Endodermal cell (in vitro differentiated cells): ENCODE measurements around the gene LRRC25. TPM values are rescaled to one million over a fixed set of nuclear protein-coding genes. Genes with fewer than 3 reads are reported as not detected.

Experiments used
- DNase-seq: peaks from one replicate; pipeline ENCODE4 v3.0.0-alpha.2; 2017
- H3K27ac ChIP-seq: 2 replicates; pipeline ENCODE4 v1.5.1; 2013; ENCODE audit warnings: mild to moderate bottlenecking, low read depth, low read length, moderate library complexity
- H3K27me3 ChIP-seq: 2 replicates; pipeline ENCODE4 v1.6.1; 2013; ENCODE audit warnings: mild to moderate bottlenecking, low read length, moderate library complexity; ENCODE audit not compliant: insufficient read depth, control insufficient read depth, poor library complexity, severe bottlenecking
- H3K36me3 ChIP-seq: 2 replicates; pipeline ENCODE4 v1.7.0; 2013; ENCODE audit warnings: mild to moderate bottlenecking, low read length, moderate library complexity; ENCODE audit not compliant: control insufficient read depth, insufficient read depth
- H3K4me1 ChIP-seq: one replicate; pipeline ENCODE4 v1.7.0; 2013; ENCODE audit warnings: low read length; ENCODE audit not compliant: control insufficient read depth, insufficient read depth
- H3K4me3 ChIP-seq: 2 replicates; pipeline ENCODE4 v1.5.1; 2013; ENCODE audit warnings: mild to moderate bottlenecking, low read length, moderate library complexity
- H3K9ac ChIP-seq: 2 replicates; pipeline ENCODE4 v1.6.1; 2013; ENCODE audit warnings: mild to moderate bottlenecking, low read length, moderate library complexity; ENCODE audit not compliant: poor library complexity, severe bottlenecking; ENCODE audit errors: extremely low read depth
- H3K9me3 ChIP-seq: 2 replicates; pipeline ENCODE4 v1.6.1; 2013; ENCODE audit warnings: mild to moderate bottlenecking, low read length, moderate library complexity; ENCODE audit not compliant: control insufficient read depth
- H3K27ac Mint-ChIP-seq: 2 replicates; pipeline ENCODE4 v1.8.0; 2020; ENCODE audit warnings: mixed read lengths
- H3K27me3 Mint-ChIP-seq: 2 replicates; pipeline ENCODE4 v1.8.0; 2021; ENCODE audit warnings: mild to moderate bottlenecking, mixed read lengths; ENCODE audit not compliant: insufficient read depth
- H3K36me3 Mint-ChIP-seq: 2 replicates; pipeline ENCODE4 v1.8.0; 2020; ENCODE audit warnings: low read depth, mixed read lengths
- H3K4me1 Mint-ChIP-seq: 2 replicates; pipeline ENCODE4 v1.8.0; 2020; ENCODE audit warnings: mixed read lengths
- H3K4me3 Mint-ChIP-seq: 2 replicates; pipeline ENCODE4 v1.8.0; 2020; ENCODE audit warnings: mild to moderate bottlenecking, moderate library complexity, mixed read lengths
- H3K9me3 Mint-ChIP-seq: 2 replicates; pipeline ENCODE4 v1.8.0; 2020; ENCODE audit warnings: mild to moderate bottlenecking, mixed read lengths
- WGBS, 2 experiments: methylation state at CpG; one replicate each; pipeline versions ENCODE4 v1.1.5 to v1.1.7; 2013; ENCODE audit warnings: missing lambda C conversion rate in 2 of 2, mixed read lengths in 1 of 2; ENCODE audit not compliant: insufficient coverage in 1 of 2, insufficient read length in 1 of 2; 5-methylcytosine and 5-hydroxymethylcytosine counted together
- total RNA-seq, 2 donors: library from RNA; stranded (reverse); fragmentation: NEBNext Ultra II Directional in 1 of 2; extraction: Animal tissue kit (Norgen Biotek cat#: 25700) in 1 of 2; gene quantifications; 2 replicates in 1 of 2; 3 replicates in 1 of 2; pipeline ENCODE4 v1.2.1, GENCODE V29; 2021
- TF ChIP-seq, protein P1 (sequence below): fragments of 200-600 bp; sonication (generic); conservative IDR thresholded peaks from 2 replicates; pipeline ENCODE4 v1.5.0; 2021; ENCODE audit warnings: antibody characterized with exemption, mild to moderate bottlenecking

The LRRC25 gene
- total RNA-seq, 2 donors from 2014 or later: not detected

GRCh38 chr19:18388100-18388959, 9.1 kb downstream of the LRRC25 start:
- peak; percentile 96 for DNase-seq
- Histone ChIP-seq H3K27ac (no peak overlapping the region), H3K4me3 (no peak overlapping the region), H3K27me3 (peaks cover 22% of the 10 kb centered on the region), H3K4me1 (no peaks in the 10 kb centered on the region), H3K9me3 (no peaks in the 10 kb centered on the region), H3K9ac (no peak overlapping the region), H3K36me3 (no peaks in the 10 kb centered on the region)
- no peak overlapping the region for H3K27ac Mint-ChIP-seq
- peaks cover 2% of the 10 kb centered on the region for H3K4me1 Mint-ChIP-seq
- peak overlapping the region; percentile 28 for H3K4me3 Mint-ChIP-seq
- H3K9me3 Mint-ChIP-seq: no peaks in the 10 kb centered on the region
- WGBS, 2 experiments: 28 to 34% methylated on average over 49 to 86 of the region's 86 CpGs
- H3K36me3 Mint-ChIP-seq: no peaks in the 10 kb centered on the region
- TF ChIP-seq, protein P1, sequence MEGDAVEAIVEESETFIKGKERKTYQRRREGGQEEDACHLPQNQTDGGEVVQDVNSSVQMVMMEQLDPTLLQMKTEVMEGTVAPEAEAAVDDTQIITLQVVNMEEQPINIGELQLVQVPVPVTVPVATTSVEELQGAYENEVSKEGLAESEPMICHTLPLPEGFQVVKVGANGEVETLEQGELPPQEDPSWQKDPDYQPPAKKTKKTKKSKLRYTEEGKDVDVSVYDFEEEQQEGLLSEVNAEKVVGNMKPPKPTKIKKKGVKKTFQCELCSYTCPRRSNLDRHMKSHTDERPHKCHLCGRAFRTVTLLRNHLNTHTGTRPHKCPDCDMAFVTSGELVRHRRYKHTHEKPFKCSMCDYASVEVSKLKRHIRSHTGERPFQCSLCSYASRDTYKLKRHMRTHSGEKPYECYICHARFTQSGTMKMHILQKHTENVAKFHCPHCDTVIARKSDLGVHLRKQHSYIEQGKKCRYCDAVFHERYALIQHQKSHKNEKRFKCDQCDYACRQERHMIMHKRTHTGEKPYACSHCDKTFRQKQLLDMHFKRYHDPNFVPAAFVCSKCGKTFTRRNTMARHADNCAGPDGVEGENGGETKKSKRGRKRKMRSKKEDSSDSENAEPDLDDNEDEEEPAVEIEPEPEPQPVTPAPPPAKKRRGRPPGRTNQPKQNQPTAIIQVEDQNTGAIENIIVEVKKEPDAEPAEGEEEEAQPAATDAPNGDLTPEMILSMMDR: peak; percentile 100
- H3K27me3 Mint-ChIP-seq: peaks cover 41% of the 10 kb centered on the region

- no peaks in the 10 kb centered on the region for H3K36me3 ChIP-seq
- H3K4me1 ChIP-seq: no peaks in the 10 kb centered on the region
- H3K9me3 Mint-ChIP-seq: no peaks in the 10 kb centered on the region
- H3K9ac ChIP-seq: no peak overlapping the region
- H3K27me3 ChIP-seq: peaks cover 22% of the 10 kb centered on the region
- no peak overlapping the region for H3K27ac Mint-ChIP-seq
- WGBS, 2 experiments: 93 to 97% methylated on average over 6 to 14 of the region's 14 CpGs
- no peak overlapping the region for H3K4me3 ChIP-seq
- H3K27ac ChIP-seq: no peak overlapping the region
- peaks cover 44% of the 10 kb centered on the region for H3K27me3 Mint-ChIP-seq
- H3K36me3 Mint-ChIP-seq: no peaks in the 10 kb centered on the region
- TF ChIP-seq, protein P1: no peak
- peaks cover 2% of the 10 kb centered on the region for H3K4me1 Mint-ChIP-seq
- DNase-seq: no peak
- H3K4me3 Mint-ChIP-seq: no peak overlapping the region
- no peaks in the 10 kb centered on the region for H3K9me3 ChIP-seq
These were observed 10.7 kb downstream of the LRRC25 start for GRCh38 chr19:18386543-18387271.

- TF ChIP-seq, protein P1: peak; percentile 82
- H3K27ac Mint-ChIP-seq: no peak within 1 kb of the TSS
- Histone ChIP-seq H3K36me3 (no peaks in the 10 kb centered on the region), H3K9me3 (no peaks in the 10 kb centered on the region), H3K27ac (peak within 1 kb of the TSS; percentile 24), H3K4me3 (no peak within 1 kb of the TSS), H3K9ac (no peak within 1 kb of the TSS), H3K4me1 (no peaks in the 10 kb centered on the region), H3K27me3 (peaks cover 22% of the 10 kb centered on the region)
- H3K4me3 Mint-ChIP-seq: peak within 1 kb of the TSS; percentile 14
- 72 to 77% methylated on average over 22 to 32 of the region's 33 CpGs for WGBS, 2 experiments
- peaks cover 42% of the 10 kb centered on the region for H3K27me3 Mint-ChIP-seq
- peaks cover 2% of the 10 kb centered on the region for H3K4me1 Mint-ChIP-seq
- no peaks in the 10 kb centered on the region for H3K9me3 Mint-ChIP-seq
- DNase-seq: peak; percentile 92
- H3K36me3 Mint-ChIP-seq: no peaks in the 10 kb centered on the region
These were observed 11.5 kb downstream of the LRRC25 start, which contains the start of gene GDF15 for GRCh38 chr19:18385675-18386542. Gene GDF15 (plus strand): TSS chr19:18386158. CDS start chr19:18386190, 32 bp downstream.
